ENCODE measurements around the gene FCN3. TPM values are rescaled to one million over a fixed set of nuclear protein-coding genes. Genes with fewer than 3 reads are reported as not detected.

FCN3 gene
- total RNA-seq, 3 donors from 2014 or later, result 0.33 to 0.34 TPM; not detected in 1

- Mint-ChIP-seq H3K4me3 (no peak overlapping the region), H3K4me1 (ENCODE audit: low read depth) (no peaks in the 10 kb centered on the region), H3K36me3 (ENCODE audit: insufficient read depth) (no peaks in the 10 kb centered on the region), H3K27me3 (ENCODE audit: low read depth) (no peaks in the 10 kb centered on the region), H3K9me3 (no peaks in the 10 kb centered on the region)
- no peak for ATAC-seq
- no peak for DNase-seq
Measured at GRCh38 chr1:27377760-27378495, 3.3 kb upstream of the FCN3 start.

- ATAC-seq, result peak in 1 of 2 donors; percentile 35
- no peak for DNase-seq
- peaks cover 7% of the 10 kb centered on the region for H3K4me1 Mint-ChIP-seq (ENCODE audit: low read depth)
- no peaks in the 10 kb centered on the region for H3K27me3 Mint-ChIP-seq (ENCODE audit: low read depth)
- H3K36me3 Mint-ChIP-seq (ENCODE audit: insufficient read depth), result no peaks in the 10 kb centered on the region
- H3K4me3 Mint-ChIP-seq, result no peak overlapping the region
- no peaks in the 10 kb centered on the region for H3K9me3 Mint-ChIP-seq
Measured at GRCh38 chr1:27372808-27373690, 1.6 kb downstream of the FCN3 start.

- Mint-ChIP-seq H3K9me3 (no peaks in the 10 kb centered on the region), H3K4me3 (no peak overlapping the region), H3K4me1 (ENCODE audit: low read depth) (peaks cover 10% of the 10 kb centered on the region), H3K27me3 (ENCODE audit: low read depth) (no peaks in the 10 kb centered on the region), H3K36me3 (ENCODE audit: insufficient read depth) (no peaks in the 10 kb centered on the region)
- ATAC-seq, result no peak
- no peak for DNase-seq
Measured at GRCh38 chr1:27372022-27372807, 2.4 kb downstream of the FCN3 start.

- Mint-ChIP-seq H3K27me3 (ENCODE audit: low read depth) (no peaks in the 10 kb centered on the region), H3K9me3 (no peaks in the 10 kb centered on the region)
- no peak for ATAC-seq
Measured at GRCh38 chr1:27368869-27369582, 5.6 kb downstream of the FCN3 start.

GRCh38 chr1:27367160-27367650, 7.4 kb downstream of the FCN3 start:
- DNase-seq, result no peak
- H3K9me3 Mint-ChIP-seq, result no peaks in the 10 kb centered on the region
- no peaks in the 10 kb centered on the region for H3K36me3 Mint-ChIP-seq (ENCODE audit: insufficient read depth)
- H3K27me3 Mint-ChIP-seq (ENCODE audit: low read depth), result no peaks in the 10 kb centered on the region
- no peak for ATAC-seq
- peaks cover 24% of the 10 kb centered on the region for H3K4me1 Mint-ChIP-seq (ENCODE audit: low read depth)
- peak overlapping the region; percentile 68 for H3K4me3 Mint-ChIP-seq

More at GRCh38 chr1:27368869-27369582, 5.6 kb downstream of the FCN3 start:
- no peaks in the 10 kb centered on the region for H3K36me3 Mint-ChIP-seq (ENCODE audit: insufficient read depth)
- no peak overlapping the region for H3K4me3 Mint-ChIP-seq
- no peak for DNase-seq
- H3K4me1 Mint-ChIP-seq (ENCODE audit: low read depth), result peaks cover 24% of the 10 kb centered on the region

GRCh38 chr1:27366411-27367159, 8.0 kb downstream of the FCN3 start, which contains the start of gene MAP3K6:
TSS of gene MAP3K6 (minus strand) at chr1:27366961. CDS start at chr1:27366597, 364 bp downstream.
- Mint-ChIP-seq H3K36me3 (ENCODE audit: insufficient read depth) (no peaks in the 10 kb centered on the region), H3K9me3 (no peaks in the 10 kb centered on the region), H3K27me3 (ENCODE audit: low read depth) (no peaks in the 10 kb centered on the region), H3K4me3 (peak within 1 kb of the TSS; percentile 85), H3K4me1 (ENCODE audit: low read depth) (peaks cover 24% of the 10 kb centered on the region)
- DNase-seq, result peak; percentile 25
- peak; percentile 47 to 51 for ATAC-seq

GRCh38 chr1:27366113-27366410, 8.6 kb downstream of the FCN3 start:
- peak; percentile 63 for DNase-seq
- H3K36me3 Mint-ChIP-seq (ENCODE audit: insufficient read depth), result no peaks in the 10 kb centered on the region
- H3K4me1 Mint-ChIP-seq (ENCODE audit: low read depth), result peaks cover 24% of the 10 kb centered on the region
- peak overlapping the region; percentile 85 for H3K4me3 Mint-ChIP-seq
- H3K27me3 Mint-ChIP-seq (ENCODE audit: low read depth), result no peaks in the 10 kb centered on the region
- peak; percentile 74 to 75 for ATAC-seq
- no peaks in the 10 kb centered on the region for H3K9me3 Mint-ChIP-seq

GRCh38 chr1:27365372-27366112, 9.1 kb downstream of the FCN3 start:
- peak; percentile 70 to 75 for ATAC-seq
- no peaks in the 10 kb centered on the region for H3K9me3 Mint-ChIP-seq
- peak; percentile 71 for DNase-seq
- H3K4me3 Mint-ChIP-seq, result peak overlapping the region; percentile 85
- no peaks in the 10 kb centered on the region for H3K27me3 Mint-ChIP-seq (ENCODE audit: low read depth)
- no peaks in the 10 kb centered on the region for H3K36me3 Mint-ChIP-seq (ENCODE audit: insufficient read depth)
- H3K4me1 Mint-ChIP-seq (ENCODE audit: low read depth), result peaks cover 24% of the 10 kb centered on the region

- ATAC-seq (peak in 1 of 2 donors; percentile 33), DNase-seq (no peak)
- Mint-ChIP-seq H3K4me3 (peak overlapping the region; percentile 85), H3K27me3 (ENCODE audit: low read depth) (no peaks in the 10 kb centered on the region), H3K4me1 (ENCODE audit: low read depth) (peaks cover 28% of the 10 kb centered on the region), H3K9me3 (no peaks in the 10 kb centered on the region), H3K36me3 (ENCODE audit: insufficient read depth) (no peaks in the 10 kb centered on the region)
Measured at GRCh38 chr1:27364696-27365371, 9.8 kb downstream of the FCN3 start.

- ATAC-seq (no peak), DNase-seq (no peak)
- Mint-ChIP-seq H3K36me3 (ENCODE audit: insufficient read depth) (no peaks in the 10 kb centered on the region), H3K9me3 (no peaks in the 10 kb centered on the region), H3K4me3 (no peak overlapping the region), H3K4me1 (ENCODE audit: low read depth) (peaks cover 31% of the 10 kb centered on the region), H3K27me3 (ENCODE audit: low read depth) (no peaks in the 10 kb centered on the region)
Measured at GRCh38 chr1:27363766-27364695, 10.6 kb downstream of the FCN3 start.

GRCh38 chr1:27361553-27361952, 13.1 kb downstream of the FCN3 start:
- Mint-ChIP-seq H3K36me3 (ENCODE audit: insufficient read depth) (no peaks in the 10 kb centered on the region), H3K27me3 (ENCODE audit: low read depth) (peaks cover 2% of the 10 kb centered on the region), H3K4me3 (no peak overlapping the region), H3K9me3 (no peaks in the 10 kb centered on the region), H3K4me1 (ENCODE audit: low read depth) (peaks cover 41% of the 10 kb centered on the region)
- ATAC-seq (no peak), DNase-seq (no peak)
